Astrocyte of the spinal cord (primary cell): Measurements from ENCODE around the gene ASB1.
"Not testable (repeated sequence)": the region's sequence is repeated elsewhere in the genome, so short reads cannot be mapped to it uniquely, and the experiment has no call there.

Experiments used
- DNase-seq: peaks from one replicate; pipeline ENCODE4 v3.0.0; 2011; ENCODE audit warnings: low read depth, low spot score
- H3K4me3 ChIP-seq: 2 replicates; pipeline ENCODE4 v1.5.1; 2011; ENCODE audit warnings: low read depth, mild to moderate bottlenecking, low read length, moderate library complexity
- CTCF ChIP-seq: IDR thresholded peaks from 2 replicates; pipeline ENCODE4 v1.5.1; 2012; ENCODE audit warnings: low read depth, mild to moderate bottlenecking, low read length, inconsistent platforms
- in situ Hi-C: cut with HindIII; loops from 2 replicates; pipeline ENCODE4 v1.10.0; 2017; ENCODE audit warnings: low sequenced_read_pairs

The ASB1 gene

DNA sequence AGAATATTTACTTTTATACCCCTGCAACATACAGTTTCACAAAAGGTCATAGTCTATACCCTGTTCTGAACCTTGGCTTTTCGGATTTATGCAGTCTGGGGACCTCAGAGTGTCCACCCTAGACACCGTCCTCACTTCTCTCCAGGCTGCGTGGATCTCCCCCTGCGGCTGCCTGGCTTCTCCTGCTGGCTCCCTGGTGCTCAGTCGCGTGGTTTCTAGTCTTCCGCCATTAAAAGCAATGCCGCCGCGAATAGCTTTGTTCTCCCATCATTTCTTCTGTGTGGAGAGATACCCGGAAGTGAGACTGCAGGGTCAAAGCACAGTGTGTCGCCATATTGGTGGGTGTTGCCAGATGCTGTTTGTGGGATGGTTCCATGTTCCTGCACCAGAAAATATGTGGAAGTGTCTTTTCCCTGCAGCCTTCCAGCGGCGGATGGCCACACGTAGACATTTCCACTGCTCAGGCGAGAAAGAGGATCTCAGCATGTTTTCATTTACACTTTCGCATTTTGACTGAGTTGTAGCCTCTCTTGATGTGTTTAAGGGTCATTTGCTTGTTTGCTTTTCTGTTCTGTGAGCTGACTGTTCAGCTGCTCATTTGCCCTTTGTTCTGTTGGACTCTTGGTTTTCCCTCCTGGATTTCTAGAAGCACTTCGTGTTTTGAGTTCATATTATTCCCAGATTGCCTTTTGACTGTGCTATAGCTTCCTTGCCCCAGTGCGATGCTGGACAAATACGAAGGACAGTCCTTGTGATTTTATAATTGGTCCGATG lies 22.9 kb upstream of the ASB1 start:
- DNase-seq, result no peak
- in situ Hi-C loops, result no loop called here
- H3K4me3 ChIP-seq, result no peak overlapping the region
- TF ChIP-seq CTCF, result no peak

DNA sequence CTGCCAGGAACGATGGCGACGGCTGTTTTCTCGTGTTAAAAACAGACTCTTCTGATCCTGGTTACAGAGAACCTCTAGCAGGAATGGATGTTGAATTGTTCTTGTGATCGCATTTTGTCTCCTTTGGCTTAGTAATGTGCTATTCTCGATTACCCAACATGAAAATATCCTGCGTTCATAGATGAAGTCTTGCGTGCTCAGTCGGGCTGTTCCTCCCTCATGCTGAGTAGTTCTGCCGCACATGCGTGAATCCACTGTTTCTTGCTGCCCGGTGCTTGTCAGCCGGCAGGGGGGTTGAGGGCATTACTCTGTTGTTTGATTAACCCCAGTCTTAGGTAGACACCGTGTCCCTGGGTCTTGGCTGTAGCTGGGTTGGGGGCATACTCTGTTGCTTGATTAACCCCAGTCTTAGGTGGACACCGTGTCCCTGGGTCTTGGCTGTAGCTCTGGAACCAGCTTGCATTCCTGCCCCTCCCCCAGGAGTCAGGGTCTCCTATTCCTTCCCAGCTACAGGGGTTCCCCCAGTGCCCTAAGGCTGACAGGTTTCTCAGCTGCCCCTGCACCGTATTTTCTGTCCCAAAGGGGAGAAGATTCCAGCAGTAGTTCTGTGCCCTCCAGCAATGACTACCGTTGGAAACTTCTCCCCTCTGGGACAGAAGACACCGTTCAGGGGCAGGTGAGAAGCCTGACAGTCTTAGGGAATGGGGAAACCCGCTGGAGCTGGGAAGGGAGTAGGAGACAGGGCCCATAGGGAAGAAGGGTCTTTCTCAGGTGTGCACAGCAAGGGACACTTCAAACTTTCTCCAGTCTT lies 22.1 kb upstream of the ASB1 start:
- no peak for TF ChIP-seq CTCF
- no peak overlapping the region for H3K4me3 ChIP-seq
- DNase-seq, result no peak
- in situ Hi-C loops, result no loop called here

GRCh38 chr2:238405217-238405555 lies 21.5 kb upstream of the ASB1 start:
- in situ Hi-C loops, H3K4me3 ChIP-seq, DNase-seq: not testable (repeated sequence)

DNA sequence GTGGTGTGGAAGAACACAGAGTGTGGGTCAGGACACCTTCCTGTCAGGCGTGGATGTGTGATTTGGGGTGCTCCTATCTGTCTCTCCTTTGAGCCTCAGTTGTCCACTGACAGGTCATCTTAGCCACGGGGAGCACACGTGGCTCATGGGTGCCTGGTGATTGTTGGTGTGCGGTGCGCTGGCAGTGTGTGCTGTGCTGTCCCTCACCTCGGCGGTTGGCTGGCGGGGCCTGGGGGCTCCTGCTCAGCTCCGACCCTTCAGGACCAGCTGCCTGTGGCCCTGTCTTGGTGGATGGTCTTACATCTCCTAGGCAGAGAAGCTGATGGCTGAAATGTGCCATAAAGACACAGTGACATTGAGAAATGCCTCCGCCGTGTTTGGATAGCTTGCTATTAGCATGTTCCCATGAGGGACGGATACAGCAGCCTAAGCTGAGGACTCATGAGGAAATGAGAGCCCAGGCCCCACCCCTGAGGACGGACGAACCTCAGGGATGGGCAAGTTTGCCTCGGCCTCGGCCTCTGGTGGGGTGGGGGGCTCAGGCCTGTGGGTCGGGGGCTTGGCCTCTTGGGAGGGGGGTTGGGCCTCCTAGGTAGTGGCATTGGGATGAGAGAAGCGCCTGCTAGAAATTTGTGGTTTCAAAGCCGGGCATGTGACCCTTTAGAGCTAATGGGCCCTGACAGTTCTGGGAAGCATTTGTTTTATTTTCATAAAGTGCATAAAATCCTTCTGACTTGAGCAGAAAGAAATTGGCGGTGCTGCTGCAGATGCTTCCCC lies 20.3 kb upstream of the ASB1 start:
- H3K4me3 ChIP-seq, result no peak overlapping the region
- no peak for DNase-seq
- in situ Hi-C loops, result no loop called here
- no peak for TF ChIP-seq CTCF

GRCh38 chr2:238406998-238407285 lies 19.8 kb upstream of the ASB1 start:
- TF ChIP-seq CTCF, result no peak
- DNase-seq, result no peak
- H3K4me3 ChIP-seq, result no peak overlapping the region
- in situ Hi-C loops, result no loop called here

DNA sequence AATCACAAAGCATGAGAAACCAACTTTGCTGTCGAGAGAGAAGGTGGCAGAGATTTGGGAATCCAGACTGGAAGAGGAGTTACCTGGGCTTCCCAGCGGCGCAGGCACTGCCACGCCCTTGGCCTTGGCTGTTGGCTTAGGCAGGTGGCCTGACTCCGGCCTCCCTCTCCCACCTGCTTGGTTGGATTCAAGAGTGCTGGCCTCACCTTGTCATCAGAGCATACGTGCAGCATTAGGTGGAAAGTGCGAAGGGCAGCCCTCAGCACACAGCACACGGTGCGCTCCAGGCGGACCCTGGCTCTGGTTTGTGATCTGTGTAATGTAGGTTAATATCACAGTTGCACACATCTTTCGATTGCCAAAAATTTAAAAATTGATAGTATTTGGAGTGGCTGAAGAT lies 19.2 kb upstream of the ASB1 start:
- no peak for TF ChIP-seq CTCF
- H3K4me3 ChIP-seq, result no peak overlapping the region
- DNase-seq, result no peak
- in situ Hi-C loops, result no loop called here
